H1 (cell line): ENCODE measurements around the gene CCDC88C.

ENCODE experiments used
- CREB1 ChIP-seq: IDR thresholded peaks from 2 replicates; pipeline ENCODE4 v1.6.1; 2012; ENCODE audit warnings: inconsistent platforms
- CTCF ChIP-seq, 3 experiments: IDR thresholded peaks; 1 replicate in 2 of 3; 2 replicates in 1 of 3; pipeline versions ENCODE4 v1.5.1 to v1.6.1; 2011; ENCODE audit warnings: low read length in 3 of 3, mild to moderate bottlenecking in 3 of 3, inconsistent platforms in 2 of 3, low read depth in 1 of 3, moderate library complexity in 1 of 3; ENCODE audit not compliant: insufficient read depth in 1 of 3; ENCODE audit errors: control extremely low read depth in 1 of 3
- RAD21 ChIP-seq, 2 experiments: IDR thresholded peaks in 1 of 2; conservative IDR thresholded peaks in 1 of 2; 2 replicates each; pipeline ENCODE4 v1.6.1; 2011; ENCODE audit warnings: low read depth in 2 of 2, low read length in 2 of 2, improper control_type of control experiment in 1 of 2, inconsistent platforms in 1 of 2, mild to moderate bottlenecking in 1 of 2, moderate library complexity in 1 of 2
- TAF7 ChIP-seq: optimal IDR thresholded peaks from 2 replicates; pipeline ENCODE3; 2011; ENCODE audit warnings: low read depth, mild to moderate bottlenecking, inconsistent platforms, low read length, moderate library complexity, borderline replicate concordance

GRCh38 chr14:91354979-91355685 is 62.5 kb downstream of the CCDC88C start:
- TF ChIP-seq CTCF (IDR thresholded peaks at IDR 0.05; ENCODE audit: control extremely low read depth in 1 of 3, insufficient read depth in 1 of 3, low read depth in 1 of 3, low read length in 3 of 3) (peak; percentile 83 to 97 (median 91)), RAD21 (IDR thresholded peaks at IDR 0.05 in 1 of 2, conservative IDR thresholded peaks at IDR 0.05 in 1 of 2; ENCODE audit: low read depth in 2 of 2, low read length in 2 of 2) (peak; percentile 69 to 75), TAF7 (no peak), CREB1 (no peak)
